ENCODE results near the gene CFLAR. TPM values are rescaled to one million over a fixed set of nuclear protein-coding genes. Genes with fewer than 3 reads are reported as not detected.

CFLAR gene
- total RNA-seq, 1 experiment from 2014 or later: 56.4 TPM

GRCh38 chr2:201172279-201172678 is 56.3 kb downstream of the CFLAR start:
- ChIA-PET POLR2A (interaction anchor here (0.6 to 0.7 kb wide), 2 partner anchors 11 to 104 kb away, joined by 3 to 5 read pairs; partner anchors contain the start of gene CASP10), CTCF (no interaction called here)
- H3K4me1 ChIP-seq: no peaks in the 10 kb centered on the region
- no peaks in the 10 kb centered on the region for H3K36me3 ChIP-seq (ENCODE audit: control insufficient read depth, insufficient read depth, low read length)
- TF ChIP-seq, protein P1, sequence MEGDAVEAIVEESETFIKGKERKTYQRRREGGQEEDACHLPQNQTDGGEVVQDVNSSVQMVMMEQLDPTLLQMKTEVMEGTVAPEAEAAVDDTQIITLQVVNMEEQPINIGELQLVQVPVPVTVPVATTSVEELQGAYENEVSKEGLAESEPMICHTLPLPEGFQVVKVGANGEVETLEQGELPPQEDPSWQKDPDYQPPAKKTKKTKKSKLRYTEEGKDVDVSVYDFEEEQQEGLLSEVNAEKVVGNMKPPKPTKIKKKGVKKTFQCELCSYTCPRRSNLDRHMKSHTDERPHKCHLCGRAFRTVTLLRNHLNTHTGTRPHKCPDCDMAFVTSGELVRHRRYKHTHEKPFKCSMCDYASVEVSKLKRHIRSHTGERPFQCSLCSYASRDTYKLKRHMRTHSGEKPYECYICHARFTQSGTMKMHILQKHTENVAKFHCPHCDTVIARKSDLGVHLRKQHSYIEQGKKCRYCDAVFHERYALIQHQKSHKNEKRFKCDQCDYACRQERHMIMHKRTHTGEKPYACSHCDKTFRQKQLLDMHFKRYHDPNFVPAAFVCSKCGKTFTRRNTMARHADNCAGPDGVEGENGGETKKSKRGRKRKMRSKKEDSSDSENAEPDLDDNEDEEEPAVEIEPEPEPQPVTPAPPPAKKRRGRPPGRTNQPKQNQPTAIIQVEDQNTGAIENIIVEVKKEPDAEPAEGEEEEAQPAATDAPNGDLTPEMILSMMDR (IDR thresholded peaks at IDR 0.05; ENCODE audit: insufficient read depth in 1 of 2, low read depth in 1 of 2, low read length in 1 of 2, severe bottlenecking in 1 of 2, unreplicated experiment in 1 of 2): no peak
- H3K9me3 ChIP-seq: peaks cover 6% of the 10 kb centered on the region
- Mint-ChIP-seq H3K36me3 (ENCODE audit: insufficient read depth, unreplicated experiment) (peaks cover 13% of the 10 kb centered on the region), H3K27ac (ENCODE audit: unreplicated experiment) (no peak overlapping the region), H3K4me1 (ENCODE audit: low read depth, unreplicated experiment) (no peaks in the 10 kb centered on the region), H3K27me3 (ENCODE audit: insufficient read depth, unreplicated experiment) (no peaks in the 10 kb centered on the region), H3K9me3 (ENCODE audit: unreplicated experiment) (peaks cover 12% of the 10 kb centered on the region), H3K4me3 (ENCODE audit: unreplicated experiment) (no peak overlapping the region)
- no peak for DNase-seq
- H3K27me3 ChIP-seq (replicated peaks; ENCODE audit: control insufficient read depth, insufficient read depth, low read length): no peaks in the 10 kb centered on the region
- BruUV-seq (replicated peaks): no TSS peak
- intact Hi-C loops (cut with micrococcal nuclease; ENCODE audit: unreplicated experiment): no loop called here
- H3K4me3 ChIP-seq (ENCODE audit: low read depth, low read length): no peak overlapping the region

DNA sequence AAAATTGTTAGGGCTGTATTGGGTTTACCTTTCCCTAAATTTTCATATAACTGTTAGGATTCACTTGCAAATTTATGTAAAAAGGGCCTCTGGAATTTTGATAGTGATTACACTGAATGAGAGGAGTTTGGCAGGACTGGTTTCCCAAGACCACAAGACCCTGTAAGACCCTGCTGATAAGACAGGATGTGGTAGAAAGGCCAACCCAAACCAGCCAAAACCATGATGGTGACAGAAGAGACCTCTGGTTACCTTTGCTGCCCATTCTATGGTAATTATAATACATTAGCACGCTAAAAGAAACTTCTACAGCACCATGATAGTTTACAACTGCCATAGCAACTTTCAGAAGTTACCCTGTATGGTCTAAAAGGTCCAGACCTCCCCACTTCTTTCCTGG is 58.7 kb downstream of the CFLAR start:
- ChIA-PET CTCF (no interaction called here), POLR2A (no interaction called here)
- no peaks in the 10 kb centered on the region for H3K27me3 Mint-ChIP-seq (ENCODE audit: insufficient read depth, unreplicated experiment)
- H3K9me3 Mint-ChIP-seq (ENCODE audit: unreplicated experiment): no peaks in the 10 kb centered on the region
- no peak for DNase-seq
- no peak overlapping the region for H3K4me3 Mint-ChIP-seq (ENCODE audit: unreplicated experiment)
- no peaks in the 10 kb centered on the region for H3K4me1 Mint-ChIP-seq (ENCODE audit: low read depth, unreplicated experiment)
- Histone ChIP-seq H3K4me1 (no peaks in the 10 kb centered on the region), H3K9me3 (peaks cover 14% of the 10 kb centered on the region), H3K27me3 (replicated peaks; ENCODE audit: control insufficient read depth, insufficient read depth, low read length) (no peaks in the 10 kb centered on the region), H3K4me3 (ENCODE audit: low read depth, low read length) (no peak overlapping the region), H3K36me3 (ENCODE audit: control insufficient read depth, insufficient read depth, low read length) (no peaks in the 10 kb centered on the region)
- intact Hi-C loops (cut with micrococcal nuclease; ENCODE audit: unreplicated experiment): loop anchor here (5.0 kb wide), 1 partner anchor 212 kb away; the partner anchor contains the start of gene ORC2
- H3K36me3 Mint-ChIP-seq (ENCODE audit: insufficient read depth, unreplicated experiment): peaks cover 7% of the 10 kb centered on the region
- no TSS peak for BruUV-seq (replicated peaks)
- TF ChIP-seq, protein P1 (IDR thresholded peaks at IDR 0.05; ENCODE audit: insufficient read depth in 1 of 2, low read depth in 1 of 2, low read length in 1 of 2, severe bottlenecking in 1 of 2, unreplicated experiment in 1 of 2): no peak
- H3K27ac Mint-ChIP-seq (ENCODE audit: unreplicated experiment): no peak overlapping the region

DNA sequence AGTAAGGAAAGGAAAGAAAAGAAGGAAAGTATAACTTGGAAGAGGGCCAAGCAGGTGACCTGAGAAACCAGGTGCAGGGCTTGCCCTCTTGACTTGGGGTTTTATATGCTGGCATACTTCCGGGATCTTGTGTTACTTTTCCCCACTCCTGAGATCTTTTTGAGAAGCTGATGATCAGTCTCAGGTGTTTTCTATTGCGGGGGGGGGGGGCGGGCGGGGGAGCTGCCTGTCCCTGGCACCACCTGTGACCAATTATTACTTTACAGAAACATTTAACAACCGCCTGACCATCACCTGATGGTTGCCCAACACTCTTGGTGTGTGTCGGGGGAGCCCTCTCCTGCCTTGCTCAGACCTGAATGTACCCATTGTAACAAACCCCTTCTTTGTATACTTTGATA is 60.1 kb downstream of the CFLAR start:
- no TSS peak for BruUV-seq (replicated peaks)
- CTCF ChIA-PET: interaction anchor here (2.3 kb wide), 1 partner anchor 57 kb away, joined by 12 read pairs; no protein-coding TSS in a partner anchor
- no peaks in the 10 kb centered on the region for H3K4me1 ChIP-seq
- H3K4me1 Mint-ChIP-seq (ENCODE audit: low read depth, unreplicated experiment): no peaks in the 10 kb centered on the region
- peaks cover 7% of the 10 kb centered on the region for H3K36me3 Mint-ChIP-seq (ENCODE audit: insufficient read depth, unreplicated experiment)
- H3K4me3 ChIP-seq (ENCODE audit: low read depth, low read length): no peak overlapping the region
- POLR2A ChIA-PET: no interaction called here
- no peaks in the 10 kb centered on the region for H3K27me3 ChIP-seq (replicated peaks; ENCODE audit: control insufficient read depth, insufficient read depth, low read length)
- H3K4me3 Mint-ChIP-seq (ENCODE audit: unreplicated experiment): no peak overlapping the region
- intact Hi-C loops (cut with micrococcal nuclease; ENCODE audit: unreplicated experiment): loop anchor here (5.0 kb wide), 1 partner anchor 214 kb away; the partner anchor contains the start of gene ORC2
- TF ChIP-seq, protein P1 (IDR thresholded peaks at IDR 0.05; ENCODE audit: insufficient read depth in 1 of 2, low read depth in 1 of 2, low read length in 1 of 2, severe bottlenecking in 1 of 2, unreplicated experiment in 1 of 2): no peak
- no peak overlapping the region for H3K27ac Mint-ChIP-seq (ENCODE audit: unreplicated experiment)
- H3K9me3 ChIP-seq: peaks cover 14% of the 10 kb centered on the region
- H3K36me3 ChIP-seq (ENCODE audit: control insufficient read depth, insufficient read depth, low read length): no peaks in the 10 kb centered on the region
- no peak for DNase-seq
- no peaks in the 10 kb centered on the region for H3K27me3 Mint-ChIP-seq (ENCODE audit: insufficient read depth, unreplicated experiment)
- H3K9me3 Mint-ChIP-seq (ENCODE audit: unreplicated experiment): no peaks in the 10 kb centered on the region
